GM12872 (cell line): ENCODE results near the gene HIPK3.

Experiments used
- CTCF ChIP-seq: IDR thresholded peaks from 3 replicates; pipeline ENCODE4 v1.5.1; 2011; ENCODE audit warnings: low read depth, mild to moderate bottlenecking, low read length, moderate library complexity; ENCODE audit not compliant: insufficient read depth

Gene HIPK3

GRCh38 chr11:33375688-33376311 is 118.6 kb downstream of the HIPK3 start, which contains the start of gene KIAA1549L:
TSS of gene KIAA1549L (plus strand) at chr11:33376108.
- TF ChIP-seq CTCF: no peak

GRCh38 chr11:33376331-33377310 is 119.4 kb downstream of the HIPK3 start:
- TF ChIP-seq CTCF: no peak

GRCh38 chr11:33377412-33378370 is 120.5 kb downstream of the HIPK3 start:
- no peak for TF ChIP-seq CTCF

- TF ChIP-seq CTCF: no peak
Measured at GRCh38 chr11:33379947-33380346, 122.8 kb downstream of the HIPK3 start.

- TF ChIP-seq CTCF: no peak
Measured at GRCh38 chr11:33383075-33383919, 126.1 kb downstream of the HIPK3 start.

GRCh38 chr11:33383920-33384209 is 126.7 kb downstream of the HIPK3 start:
- no peak for TF ChIP-seq CTCF
